ENCODE measurements around the gene GPR15.

GPR15 gene

GRCh38 chr3:98580401-98581386, 48.9 kb downstream of the GPR15 start:
- Mint-ChIP-seq H3K36me3 (ENCODE audit: low read depth) (peaks cover 58% of the 10 kb centered on the region), H3K4me1 (no peaks in the 10 kb centered on the region)
- TF ChIP-seq CTCF (IDR thresholded peaks at IDR 0.05; ENCODE audit: unreplicated experiment in 3 of 3) = no peak

GRCh38 chr3:98581474-98581873, 49.7 kb downstream of the GPR15 start:
- Mint-ChIP-seq H3K4me1 (no peaks in the 10 kb centered on the region), H3K27me3 (ENCODE audit: low read depth) (no peaks in the 10 kb centered on the region)

More at GRCh38 chr3:98580401-98581386, 48.9 kb downstream of the GPR15 start:
- Mint-ChIP-seq H3K4me3 (no peak overlapping the region), H3K27ac (no peak overlapping the region), H3K9me3 (no peaks in the 10 kb centered on the region), H3K27me3 (ENCODE audit: low read depth) (no peaks in the 10 kb centered on the region)

GRCh38 chr3:98582042-98582441, 50.3 kb downstream of the GPR15 start:
- peaks cover 56% of the 10 kb centered on the region for H3K36me3 Mint-ChIP-seq (ENCODE audit: low read depth)
- H3K27me3 Mint-ChIP-seq (ENCODE audit: low read depth) = no peaks in the 10 kb centered on the region
- no peak overlapping the region for H3K4me3 Mint-ChIP-seq
- TF ChIP-seq CTCF (IDR thresholded peaks at IDR 0.05; ENCODE audit: unreplicated experiment in 3 of 3) = no peak
- no peak overlapping the region for H3K27ac Mint-ChIP-seq
- H3K9me3 Mint-ChIP-seq = no peaks in the 10 kb centered on the region
- H3K4me1 Mint-ChIP-seq = no peaks in the 10 kb centered on the region

More at GRCh38 chr3:98581474-98581873, 49.7 kb downstream of the GPR15 start:
- no peak for TF ChIP-seq CTCF (IDR thresholded peaks at IDR 0.05; ENCODE audit: unreplicated experiment in 3 of 3)
- no peak overlapping the region for H3K27ac Mint-ChIP-seq
- peaks cover 58% of the 10 kb centered on the region for H3K36me3 Mint-ChIP-seq (ENCODE audit: low read depth)
- H3K4me3 Mint-ChIP-seq = no peak overlapping the region
- no peaks in the 10 kb centered on the region for H3K9me3 Mint-ChIP-seq

- Mint-ChIP-seq H3K27me3 (ENCODE audit: low read depth) (no peaks in the 10 kb centered on the region), H3K4me1 (no peaks in the 10 kb centered on the region), H3K9me3 (no peaks in the 10 kb centered on the region), H3K36me3 (ENCODE audit: low read depth) (peaks cover 58% of the 10 kb centered on the region), H3K4me3 (no peak overlapping the region), H3K27ac (no peak overlapping the region)
- TF ChIP-seq CTCF (IDR thresholded peaks at IDR 0.05; ENCODE audit: unreplicated experiment in 3 of 3) = no peak
Observed at GRCh38 chr3:98583766-98584165, 52.0 kb downstream of the GPR15 start.
